Activated naive CD8-positive, alpha-beta T cell (primary cell): ENCODE measurements around the gene TMEM209.
"Not testable (repeated sequence)": the region's sequence is repeated elsewhere in the genome, so short reads cannot be mapped to it uniquely, and the experiment has no call there.

ENCODE experiments used
- H3K27ac Mint-ChIP-seq: one replicate; pipeline ENCODE4 v1.8.0; 2021; ENCODE audit warnings: mixed read lengths
- H3K27me3 Mint-ChIP-seq: one replicate; pipeline ENCODE4 v1.8.0; 2021; ENCODE audit warnings: mixed read lengths
- H3K36me3 Mint-ChIP-seq: one replicate; pipeline ENCODE4 v1.8.0; 2021; ENCODE audit warnings: mixed read lengths
- H3K4me1 Mint-ChIP-seq: one replicate; pipeline ENCODE4 v1.8.0; 2021; ENCODE audit warnings: low read depth, mixed read lengths
- H3K4me3 Mint-ChIP-seq: one replicate; pipeline ENCODE4 v1.8.0; 2021; ENCODE audit warnings: mild to moderate bottlenecking, mixed read lengths
- H3K9me3 Mint-ChIP-seq: one replicate; pipeline ENCODE4 v1.8.0; 2021; ENCODE audit warnings: low read depth, mixed read lengths

TMEM209 gene

GRCh38 chr7:130134726-130135125, 70.5 kb downstream of the TMEM209 start:
- H3K4me1 Mint-ChIP-seq = peaks cover 12% of the 10 kb centered on the region
- H3K27ac Mint-ChIP-seq = no peak overlapping the region
- peaks cover 29% of the 10 kb centered on the region for H3K36me3 Mint-ChIP-seq
- H3K27me3 Mint-ChIP-seq = no peaks in the 10 kb centered on the region
- H3K4me3 Mint-ChIP-seq = no peak overlapping the region
- H3K9me3 Mint-ChIP-seq = no peaks in the 10 kb centered on the region

- Mint-ChIP-seq H3K36me3 (peaks cover 34% of the 10 kb centered on the region), H3K27ac (no peak overlapping the region), H3K9me3 (no peaks in the 10 kb centered on the region), H3K4me1 (peaks cover 12% of the 10 kb centered on the region), H3K27me3 (no peaks in the 10 kb centered on the region), H3K4me3 (no peak overlapping the region)
Observed at GRCh38 chr7:130134106-130134636, 71.0 kb downstream of the TMEM209 start.

GRCh38 chr7:130133029-130133782, 72.0 kb downstream of the TMEM209 start:
- Mint-ChIP-seq H3K27ac (no peak overlapping the region), H3K9me3 (no peaks in the 10 kb centered on the region), H3K4me1 (peaks cover 12% of the 10 kb centered on the region), H3K27me3 (no peaks in the 10 kb centered on the region), H3K36me3 (peaks cover 37% of the 10 kb centered on the region), H3K4me3 (no peak overlapping the region)

- Mint-ChIP-seq H3K27ac (no peak overlapping the region), H3K27me3 (no peaks in the 10 kb centered on the region), H3K36me3 (peaks cover 39% of the 10 kb centered on the region), H3K9me3 (no peaks in the 10 kb centered on the region), H3K4me3 (no peak overlapping the region), H3K4me1 (peaks cover 12% of the 10 kb centered on the region)
Observed at GRCh38 chr7:130131964-130132875, 73.0 kb downstream of the TMEM209 start.

GRCh38 chr7:130131191-130131834, 73.9 kb downstream of the TMEM209 start:
- Mint-ChIP-seq H3K4me1 (peaks cover 11% of the 10 kb centered on the region), H3K9me3 (no peaks in the 10 kb centered on the region), H3K27me3 (no peaks in the 10 kb centered on the region), H3K27ac (no peak overlapping the region), H3K4me3 (no peak overlapping the region), H3K36me3 (peaks cover 40% of the 10 kb centered on the region)

GRCh38 chr7:130129011-130129411, 76.2 kb downstream of the TMEM209 start:
- Mint-ChIP-seq H3K4me1 (no peaks in the 10 kb centered on the region), H3K36me3 (peaks cover 31% of the 10 kb centered on the region), H3K27me3 (no peaks in the 10 kb centered on the region), H3K4me3 (no peak overlapping the region), H3K9me3 (no peaks in the 10 kb centered on the region), H3K27ac (no peak overlapping the region)

- H3K4me3 Mint-ChIP-seq = no peak overlapping the region
- H3K27ac Mint-ChIP-seq = no peak overlapping the region
Observed at GRCh38 chr7:130127821-130128317, 77.3 kb downstream of the TMEM209 start.

GRCh38 chr7:130127404-130127803, 77.8 kb downstream of the TMEM209 start:
- H3K36me3 Mint-ChIP-seq = peaks cover 31% of the 10 kb centered on the region
- H3K4me1 Mint-ChIP-seq = no peaks in the 10 kb centered on the region
- H3K9me3 Mint-ChIP-seq = no peaks in the 10 kb centered on the region
- H3K27ac Mint-ChIP-seq = no peak overlapping the region
- no peaks in the 10 kb centered on the region for H3K27me3 Mint-ChIP-seq
- no peak overlapping the region for H3K4me3 Mint-ChIP-seq

More at GRCh38 chr7:130127821-130128317, 77.3 kb downstream of the TMEM209 start:
- H3K27me3 Mint-ChIP-seq = no peaks in the 10 kb centered on the region
- no peaks in the 10 kb centered on the region for H3K9me3 Mint-ChIP-seq
- peaks cover 27% of the 10 kb centered on the region for H3K36me3 Mint-ChIP-seq
- H3K4me1 Mint-ChIP-seq = no peaks in the 10 kb centered on the region

- H3K27me3 Mint-ChIP-seq, H3K4me3 Mint-ChIP-seq, H3K9me3 Mint-ChIP-seq, H3K27ac Mint-ChIP-seq, H3K4me1 Mint-ChIP-seq: not testable (repeated sequence)
- H3K36me3 Mint-ChIP-seq = peaks cover 36% of the 10 kb centered on the region
Observed at GRCh38 chr7:130126840-130127239, 78.4 kb downstream of the TMEM209 start.

- H3K27me3 Mint-ChIP-seq = no peaks in the 10 kb centered on the region
- no peak overlapping the region for H3K27ac Mint-ChIP-seq
- peaks cover 32% of the 10 kb centered on the region for H3K36me3 Mint-ChIP-seq
- no peaks in the 10 kb centered on the region for H3K4me1 Mint-ChIP-seq
- no peaks in the 10 kb centered on the region for H3K9me3 Mint-ChIP-seq
- H3K4me3 Mint-ChIP-seq = no peak overlapping the region
Observed at GRCh38 chr7:130124711-130125110, 80.5 kb downstream of the TMEM209 start.

GRCh38 chr7:130123501-130123900, 81.7 kb downstream of the TMEM209 start:
- Mint-ChIP-seq H3K9me3 (no peaks in the 10 kb centered on the region), H3K27me3 (no peaks in the 10 kb centered on the region), H3K27ac (no peak overlapping the region), H3K4me1 (no peaks in the 10 kb centered on the region), H3K36me3 (peaks cover 27% of the 10 kb centered on the region), H3K4me3 (no peak overlapping the region)

GRCh38 chr7:130118801-130119200, 86.4 kb downstream of the TMEM209 start:
- H3K36me3 Mint-ChIP-seq = peaks cover 22% of the 10 kb centered on the region
- H3K27ac Mint-ChIP-seq = no peak overlapping the region
- H3K9me3 Mint-ChIP-seq = no peaks in the 10 kb centered on the region
- no peak overlapping the region for H3K4me3 Mint-ChIP-seq
- no peaks in the 10 kb centered on the region for H3K4me1 Mint-ChIP-seq
- H3K27me3 Mint-ChIP-seq = no peaks in the 10 kb centered on the region

- Mint-ChIP-seq H3K27ac (no peak overlapping the region), H3K9me3 (no peaks in the 10 kb centered on the region), H3K36me3 (peaks cover 22% of the 10 kb centered on the region), H3K27me3 (no peaks in the 10 kb centered on the region), H3K4me3 (no peak overlapping the region), H3K4me1 (no peaks in the 10 kb centered on the region)
Observed at GRCh38 chr7:130118294-130118693, 86.9 kb downstream of the TMEM209 start.

GRCh38 chr7:130114776-130115175, 90.4 kb downstream of the TMEM209 start:
- H3K4me1 Mint-ChIP-seq = no peaks in the 10 kb centered on the region
- no peaks in the 10 kb centered on the region for H3K9me3 Mint-ChIP-seq
- no peak overlapping the region for H3K4me3 Mint-ChIP-seq
- no peak overlapping the region for H3K27ac Mint-ChIP-seq
- no peaks in the 10 kb centered on the region for H3K27me3 Mint-ChIP-seq
- peaks cover 9% of the 10 kb centered on the region for H3K36me3 Mint-ChIP-seq
